ENCODE measurements around the gene FERMT2.

The FERMT2 gene

GRCh38 chr14:52821805-52822250, 129.0 kb downstream of the FERMT2 start:
- DNase-seq (ENCODE audit: low spot score) = no peak

- DNase-seq (ENCODE audit: low spot score) = no peak
These were observed 142.7 kb downstream of the FERMT2 start for GRCh38 chr14:52808101-52808500.
